Activated naive CD8-positive, alpha-beta T cell treated with anti-CD3 and anti-CD28 coated beads, Interleukin-2, amount 50 U/mL, for 24 hours (primary cell): ENCODE data around the gene PLEKHG3.

ENCODE experiments used
- ATAC-seq: fragments of 150-1000 bp; cut with Tn5 transposase; one replicate; pipeline ENCODE4 v1.10.0; 2021
- DNase-seq: peaks from one replicate; pipeline ENCODE4 v3.0.0; 2021
- H3K27ac Mint-ChIP-seq: one replicate; pipeline ENCODE4 v1.8.0; 2021; ENCODE audit warnings: mild to moderate bottlenecking, mixed read lengths
- H3K27me3 Mint-ChIP-seq: one replicate; pipeline ENCODE4 v1.8.0; 2021; ENCODE audit warnings: mixed read lengths
- H3K36me3 Mint-ChIP-seq: one replicate; pipeline ENCODE4 v1.8.0; 2021; ENCODE audit warnings: low read depth, mixed read lengths
- H3K4me1 Mint-ChIP-seq: one replicate; pipeline ENCODE4 v1.8.0; 2021; ENCODE audit warnings: mixed read lengths
- H3K4me3 Mint-ChIP-seq: one replicate; pipeline ENCODE4 v1.8.0; 2021; ENCODE audit warnings: mild to moderate bottlenecking, moderate library complexity, mixed read lengths
- H3K9me3 Mint-ChIP-seq: one replicate; pipeline ENCODE4 v1.8.0; 2021; ENCODE audit warnings: mixed read lengths

Gene PLEKHG3

DNA sequence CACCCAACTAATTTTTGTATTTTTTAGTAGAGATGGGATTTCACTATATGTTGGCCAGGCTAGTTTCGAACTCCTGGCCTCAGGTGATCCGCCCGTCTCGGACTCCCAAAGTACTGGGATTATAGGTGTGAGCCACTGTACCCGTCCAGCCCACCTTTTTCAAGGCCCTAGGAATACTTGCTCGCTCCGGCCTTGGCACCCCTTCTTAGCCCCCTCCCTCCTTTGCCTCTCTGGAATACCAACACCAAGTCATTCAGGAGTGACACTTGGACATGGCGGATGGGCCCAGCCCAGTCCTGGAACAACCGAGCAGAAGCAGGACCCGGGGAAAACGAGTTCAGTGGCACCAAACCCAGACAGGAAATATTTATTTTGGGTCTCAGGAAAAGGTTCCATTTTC, 29.1 kb downstream of the PLEKHG3 start:
- Mint-ChIP-seq H3K9me3 (no peaks in the 10 kb centered on the region), H3K4me3 (no peak overlapping the region), H3K4me1 (peaks cover 6% of the 10 kb centered on the region), H3K27me3 (no peaks in the 10 kb centered on the region), H3K36me3 (no peaks in the 10 kb centered on the region), H3K27ac (no peak overlapping the region)
- DNase-seq (no peak), ATAC-seq (no peak)

DNA sequence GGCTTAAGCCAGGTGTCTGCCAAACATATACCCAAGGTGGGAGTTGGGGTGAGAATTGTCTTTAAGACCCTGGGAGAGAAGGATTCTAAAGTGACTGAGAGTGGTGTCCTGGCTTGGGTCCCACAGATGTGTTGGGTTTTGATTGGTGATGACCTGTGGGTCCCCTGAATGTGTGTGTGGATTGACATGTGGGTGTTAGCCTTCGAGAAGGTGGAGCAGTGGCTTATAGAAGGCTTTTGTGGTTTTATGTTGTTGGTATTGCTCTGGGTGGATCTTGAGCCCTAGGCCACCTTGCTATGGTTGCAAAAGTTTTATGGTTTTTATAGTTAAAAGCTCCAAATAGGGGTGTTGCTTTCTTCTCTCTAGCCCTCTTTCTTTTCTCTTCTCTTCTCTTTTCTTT, 29.7 kb downstream of the PLEKHG3 start:
- H3K36me3 Mint-ChIP-seq = no peaks in the 10 kb centered on the region
- peaks cover 6% of the 10 kb centered on the region for H3K4me1 Mint-ChIP-seq
- H3K27ac Mint-ChIP-seq = no peak overlapping the region
- no peak overlapping the region for H3K4me3 Mint-ChIP-seq
- ATAC-seq (no peak), DNase-seq (no peak)
- no peaks in the 10 kb centered on the region for H3K9me3 Mint-ChIP-seq
- no peaks in the 10 kb centered on the region for H3K27me3 Mint-ChIP-seq

DNA sequence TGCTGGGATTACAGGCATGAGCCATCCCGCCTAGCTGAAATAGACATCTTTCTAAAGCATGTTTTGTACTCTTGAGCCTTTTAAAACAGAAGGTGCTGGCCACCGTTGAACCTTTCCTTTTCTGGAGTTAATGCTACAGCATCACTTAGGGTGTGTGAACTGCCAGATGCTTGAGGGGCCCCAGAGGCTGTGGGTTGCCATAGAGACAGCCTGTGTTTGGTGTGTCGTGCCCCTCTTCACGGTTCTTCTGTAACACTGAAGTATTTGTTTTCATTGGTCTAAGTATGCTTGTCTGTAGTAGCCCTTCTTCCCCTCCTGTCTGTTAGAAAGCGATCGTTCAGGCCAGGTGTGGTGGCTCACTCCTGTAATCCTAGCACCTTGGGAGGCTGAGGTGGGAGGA, 30.8 kb downstream of the PLEKHG3 start:
- Mint-ChIP-seq H3K27me3 (no peaks in the 10 kb centered on the region), H3K9me3 (no peaks in the 10 kb centered on the region), H3K4me3 (no peak overlapping the region), H3K36me3 (no peaks in the 10 kb centered on the region), H3K27ac (no peak overlapping the region), H3K4me1 (peaks cover 4% of the 10 kb centered on the region)
- ATAC-seq (no peak), DNase-seq (no peak)

DNA sequence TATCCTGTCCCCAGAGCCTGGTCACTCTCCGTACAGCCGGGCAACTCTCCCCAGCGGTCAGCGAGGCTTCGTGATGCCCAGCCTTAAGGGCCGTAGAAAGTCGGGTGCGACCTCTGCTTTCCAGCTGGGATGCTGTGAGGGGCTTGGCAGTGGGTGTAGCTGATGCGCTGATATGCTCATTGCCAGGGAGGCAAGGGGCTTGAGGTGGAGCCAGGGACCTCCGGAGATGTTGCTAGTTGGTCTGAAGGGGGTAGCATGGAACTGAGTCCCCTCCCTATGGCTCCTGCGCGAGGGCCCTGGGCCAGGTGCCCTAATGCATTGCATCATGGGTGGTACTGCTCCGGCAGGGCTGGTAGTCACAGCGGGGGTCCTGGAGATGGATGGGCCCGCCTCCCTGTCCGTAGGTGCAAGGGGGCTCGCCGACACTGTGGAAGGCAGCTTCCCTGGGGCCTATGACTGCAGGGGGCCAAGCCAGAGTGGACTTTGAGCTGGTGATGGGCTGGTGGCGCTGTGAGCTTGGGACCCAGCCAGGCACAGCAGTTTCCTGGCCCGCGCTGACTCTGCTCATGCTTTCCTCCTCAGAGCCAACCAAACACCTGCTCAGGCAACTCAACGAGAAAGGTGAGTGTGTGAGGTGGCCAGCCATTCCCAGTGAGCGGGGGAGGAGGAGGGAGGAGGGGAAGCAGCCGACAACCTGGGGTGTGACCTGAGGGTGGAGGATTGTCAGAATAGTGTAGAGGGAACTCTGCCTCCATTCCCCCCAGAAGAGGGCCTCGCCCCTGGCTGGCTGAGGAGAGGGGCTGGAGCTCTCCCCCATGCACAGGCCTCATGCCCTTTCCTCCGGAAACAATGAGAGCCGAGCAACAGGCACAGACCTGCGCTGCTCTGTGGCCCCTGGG, 32.3 kb downstream of the PLEKHG3 start:
- no peak for DNase-seq
- Mint-ChIP-seq H3K9me3 (no peaks in the 10 kb centered on the region), H3K27ac (no peak overlapping the region), H3K36me3 (no peaks in the 10 kb centered on the region), H3K4me1 (peaks cover 4% of the 10 kb centered on the region), H3K27me3 (no peaks in the 10 kb centered on the region), H3K4me3 (no peak overlapping the region)
- ATAC-seq = no peak

GRCh38 chr14:64737391-64738280, 33.4 kb downstream of the PLEKHG3 start:
- no peaks in the 10 kb centered on the region for H3K9me3 Mint-ChIP-seq
- H3K36me3 Mint-ChIP-seq = no peaks in the 10 kb centered on the region

GRCh38 chr14:64738281-64738804, 34.1 kb downstream of the PLEKHG3 start:
- Mint-ChIP-seq H3K9me3 (no peaks in the 10 kb centered on the region), H3K27ac (no peak overlapping the region), H3K4me3 (no peak overlapping the region), H3K4me1 (peaks cover 4% of the 10 kb centered on the region), H3K27me3 (no peaks in the 10 kb centered on the region), H3K36me3 (no peaks in the 10 kb centered on the region)
- no peak for ATAC-seq
- DNase-seq = no peak

More at GRCh38 chr14:64737391-64738280, 33.4 kb downstream of the PLEKHG3 start:
- no peak overlapping the region for H3K27ac Mint-ChIP-seq
- H3K27me3 Mint-ChIP-seq = no peaks in the 10 kb centered on the region
- ATAC-seq = no peak
- no peak overlapping the region for H3K4me3 Mint-ChIP-seq
- no peak for DNase-seq
- peaks cover 4% of the 10 kb centered on the region for H3K4me1 Mint-ChIP-seq

DNA sequence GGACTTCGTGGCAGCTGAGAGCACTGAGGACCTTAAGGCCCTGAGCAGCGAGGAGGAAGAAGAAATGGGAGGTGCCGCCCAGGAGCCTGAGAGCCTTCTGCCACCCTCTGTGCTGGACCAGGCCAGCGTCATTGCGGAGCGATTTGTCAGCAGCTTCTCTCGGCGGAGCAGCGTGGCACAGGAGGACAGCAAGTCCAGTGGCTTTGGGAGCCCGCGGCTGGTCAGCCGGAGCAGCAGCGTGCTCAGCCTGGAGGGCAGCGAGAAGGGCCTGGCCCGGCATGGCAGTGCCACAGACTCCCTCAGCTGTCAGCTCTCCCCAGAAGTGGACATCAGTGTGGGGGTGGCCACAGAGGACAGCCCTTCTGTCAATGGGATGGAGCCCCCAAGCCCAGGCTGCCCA, 37.0 kb downstream of the PLEKHG3 start:
- H3K36me3 Mint-ChIP-seq = peaks cover 3% of the 10 kb centered on the region
- H3K4me3 Mint-ChIP-seq = no peak overlapping the region
- H3K9me3 Mint-ChIP-seq = no peaks in the 10 kb centered on the region
- DNase-seq (no peak), ATAC-seq (no peak)
- H3K4me1 Mint-ChIP-seq = no peaks in the 10 kb centered on the region
- H3K27ac Mint-ChIP-seq = no peak overlapping the region
- H3K27me3 Mint-ChIP-seq = no peaks in the 10 kb centered on the region

- DNase-seq (no peak), ATAC-seq (no peak)
- Mint-ChIP-seq H3K27me3 (no peaks in the 10 kb centered on the region), H3K27ac (no peak overlapping the region), H3K4me1 (no peaks in the 10 kb centered on the region), H3K36me3 (peaks cover 3% of the 10 kb centered on the region), H3K4me3 (no peak overlapping the region), H3K9me3 (no peaks in the 10 kb centered on the region)
These were observed 37.7 kb downstream of the PLEKHG3 start for GRCh38 chr14:64741961-64742360.

- ATAC-seq (no peak), DNase-seq (no peak)
- H3K4me3 Mint-ChIP-seq = no peak overlapping the region
- peaks cover 3% of the 10 kb centered on the region for H3K36me3 Mint-ChIP-seq
- H3K27ac Mint-ChIP-seq = no peak overlapping the region
- no peaks in the 10 kb centered on the region for H3K27me3 Mint-ChIP-seq
- H3K4me1 Mint-ChIP-seq = no peaks in the 10 kb centered on the region
- H3K9me3 Mint-ChIP-seq = no peaks in the 10 kb centered on the region
These were observed 38.8 kb downstream of the PLEKHG3 start for GRCh38 chr14:64743061-64743460.

- no peak overlapping the region for H3K4me3 Mint-ChIP-seq
- no peaks in the 10 kb centered on the region for H3K9me3 Mint-ChIP-seq
- DNase-seq = no peak
- no peak for ATAC-seq
- H3K27ac Mint-ChIP-seq = no peak overlapping the region
- no peaks in the 10 kb centered on the region for H3K27me3 Mint-ChIP-seq
- H3K4me1 Mint-ChIP-seq = no peaks in the 10 kb centered on the region
- H3K36me3 Mint-ChIP-seq = peaks cover 3% of the 10 kb centered on the region
These were observed 41.4 kb downstream of the PLEKHG3 start for GRCh38 chr14:64745511-64746091.

DNA sequence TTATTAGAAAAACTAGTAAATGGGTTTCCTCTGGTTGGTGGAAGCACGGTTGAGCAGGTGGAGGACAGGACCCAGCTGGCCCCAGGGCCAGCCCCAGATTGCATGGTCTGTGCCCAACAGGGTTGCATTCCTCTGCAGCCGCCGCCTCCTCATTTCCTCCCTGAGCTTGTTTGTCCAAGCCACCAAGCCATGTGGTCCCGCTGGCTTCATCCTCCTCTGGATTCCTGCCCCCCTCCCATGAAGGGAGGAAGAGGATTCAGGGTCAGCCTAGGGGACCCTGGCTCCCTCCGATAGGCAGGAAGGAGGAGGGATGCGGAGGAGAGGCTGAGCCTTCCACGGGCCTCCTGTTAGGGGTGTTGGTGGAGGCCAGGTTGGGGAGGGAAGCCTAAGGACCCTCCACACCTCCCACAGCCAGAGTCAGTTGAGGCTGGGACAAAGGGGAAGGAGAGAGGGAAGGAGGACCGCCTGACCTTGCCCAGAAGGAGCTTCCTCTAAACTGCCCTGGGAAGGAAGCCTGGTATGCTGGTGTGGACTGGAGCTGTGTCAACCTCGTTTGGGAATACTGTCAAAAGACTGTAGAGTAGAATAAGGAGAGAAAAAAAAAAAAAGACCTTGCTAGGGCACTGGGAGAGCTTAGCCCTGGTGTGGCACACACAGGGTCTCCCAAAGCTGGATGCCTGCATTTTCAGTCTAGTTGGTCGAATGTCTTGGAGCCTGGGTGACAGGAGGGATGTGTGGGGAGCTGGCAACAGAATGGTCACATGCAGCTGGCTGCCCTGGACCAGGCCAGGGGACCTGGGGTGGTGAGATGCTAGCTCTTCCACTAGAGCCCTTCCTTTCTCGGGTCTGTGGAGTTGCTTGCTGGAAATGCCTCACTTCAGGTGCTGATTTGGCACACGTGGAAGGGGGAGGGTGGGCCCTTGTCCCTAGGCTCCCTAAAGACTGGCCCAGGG, 42.4 kb downstream of the PLEKHG3 start:
- DNase-seq = no peak

GRCh38 chr14:64747327-64747726, 43.1 kb downstream of the PLEKHG3 start:
- Mint-ChIP-seq H3K4me1 (no peaks in the 10 kb centered on the region), H3K27ac (no peak overlapping the region), H3K27me3 (no peaks in the 10 kb centered on the region), H3K36me3 (peaks cover 3% of the 10 kb centered on the region), H3K4me3 (no peak overlapping the region), H3K9me3 (no peaks in the 10 kb centered on the region)
- DNase-seq (no peak), ATAC-seq (no peak)

More for the DNA sequence above, 42.4 kb downstream of the PLEKHG3 start:
- no peaks in the 10 kb centered on the region for H3K4me1 Mint-ChIP-seq
- ATAC-seq = no peak
- H3K4me3 Mint-ChIP-seq = no peak overlapping the region
- H3K27me3 Mint-ChIP-seq = no peaks in the 10 kb centered on the region
- H3K36me3 Mint-ChIP-seq = peaks cover 3% of the 10 kb centered on the region
- no peaks in the 10 kb centered on the region for H3K9me3 Mint-ChIP-seq
- H3K27ac Mint-ChIP-seq = no peak overlapping the region

- ATAC-seq = no peak
- H3K27ac Mint-ChIP-seq = no peak overlapping the region
- peaks cover 3% of the 10 kb centered on the region for H3K36me3 Mint-ChIP-seq
- no peak for DNase-seq
- H3K4me3 Mint-ChIP-seq = no peak overlapping the region
- H3K27me3 Mint-ChIP-seq = no peaks in the 10 kb centered on the region
- H3K4me1 Mint-ChIP-seq = no peaks in the 10 kb centered on the region
- no peaks in the 10 kb centered on the region for H3K9me3 Mint-ChIP-seq
These were observed 44.3 kb downstream of the PLEKHG3 start for GRCh38 chr14:64748521-64748920.
